Measurements from ENCODE around the gene ARHGEF3. TPM values are rescaled to one million over a fixed set of nuclear protein-coding genes. Genes with fewer than 3 reads are reported as not detected.
A peak's percentile ranks its signal among the peaks of the same experiment; 100 is the strongest.

ARHGEF3 gene
- total RNA-seq, 1 experiment from 2014 or later = 7.9 TPM

- TF ChIP-seq USF1 (CRISPR knock-in tag; IDR thresholded peaks at IDR 0.05) = peak; percentile 51; the same call in 1 of the 2 replicates
- TF ChIP-seq NR2C2 (CRISPR knock-in tag; IDR thresholded peaks at IDR 0.05) = no peak
- TF ChIP-seq ZNF317 (CRISPR knock-in tag; IDR thresholded peaks at IDR 0.05; ENCODE audit: borderline replicate concordance, low read depth) = no peak
- no peak for TF ChIP-seq PREB (CRISPR knock-in tag; IDR thresholded peaks at IDR 0.05; ENCODE audit: borderline replicate concordance)
- no peak for TF ChIP-seq ESRRA (CRISPR knock-in tag; IDR thresholded peaks at IDR 0.05; ENCODE audit: borderline replicate concordance)
- no peak for TF ChIP-seq TP53 (CRISPR knock-in tag; IDR thresholded peaks at IDR 0.05)
- no peak for TF ChIP-seq MYBL2 (CRISPR knock-in tag; IDR thresholded peaks at IDR 0.05)
- peak; percentile 76; the same call in 1 of the 2 replicates for TF ChIP-seq SMAD4 (CRISPR knock-in tag; IDR thresholded peaks at IDR 0.05)
- no peak for TF ChIP-seq ZNF425 (CRISPR knock-in tag; conservative IDR thresholded peaks at IDR 0.05)
- no peak for TF ChIP-seq CBFB (CRISPR knock-in tag; IDR thresholded peaks at IDR 0.05; ENCODE audit: low read depth)
- 0 out of 2 replicates have a peak, but pooled peaks have one; percentile 20 for TF ChIP-seq TEAD1 (CRISPR knock-in tag; IDR thresholded peaks at IDR 0.05)
- no peak; the same call in 1 of the 2 replicates for TF ChIP-seq SMAD3 (CRISPR knock-in tag; IDR thresholded peaks at IDR 0.05; ENCODE audit: borderline replicate concordance)
- no peak for TF ChIP-seq FOXJ3 (CRISPR knock-in tag; IDR thresholded peaks at IDR 0.05; ENCODE audit: borderline replicate concordance)
- no peak for TF ChIP-seq ZNF423 (CRISPR knock-in tag; IDR thresholded peaks at IDR 0.05)
- TF ChIP-seq ARID4B (CRISPR knock-in tag; IDR thresholded peaks at IDR 0.05; ENCODE audit: borderline replicate concordance) = peak; percentile 65; the same call in 1 of the 2 replicates
- no peak for TF ChIP-seq CDX4 (CRISPR knock-in tag; IDR thresholded peaks at IDR 0.05; ENCODE audit: borderline replicate concordance)
- TF ChIP-seq NFE2L1 (CRISPR knock-in tag; IDR thresholded peaks at IDR 0.05) = no peak
- TF ChIP-seq FOXP1 (CRISPR knock-in tag; IDR thresholded peaks at IDR 0.05; ENCODE audit: borderline replicate concordance) = peak; percentile 13; the same call in 1 of the 2 replicates
- peak; percentile 44; the same call in 1 of the 2 replicates for TF ChIP-seq FOXP4 (CRISPR knock-in tag; IDR thresholded peaks at IDR 0.05)
- no peak for TF ChIP-seq ZNF138 (CRISPR knock-in tag; conservative IDR thresholded peaks at IDR 0.05)
- TF ChIP-seq SP1 (CRISPR knock-in tag; conservative IDR thresholded peaks at IDR 0.05) = no peak
- TF ChIP-seq TCF7 (CRISPR knock-in tag; IDR thresholded peaks at IDR 0.05; ENCODE audit: low read depth) = no peak
- no peak for TF ChIP-seq KAT7 (CRISPR knock-in tag; IDR thresholded peaks at IDR 0.05; ENCODE audit: borderline replicate concordance)
- TF ChIP-seq AR (CRISPR knock-in tag; IDR thresholded peaks at IDR 0.05) = no peak
- TF ChIP-seq NFATC4 (CRISPR knock-in tag; IDR thresholded peaks at IDR 0.05) = no peak
Measured at GRCh38 chr3:56682462-56683121, 119.2 kb downstream of the ARHGEF3 start (continued).

Measured in WTC11 (cell line).